Bronchial epithelial cell (primary cell): ENCODE results near the gene PLK3. TPM values are rescaled to one million over a fixed set of nuclear protein-coding genes. Genes with fewer than 3 reads are reported as not detected.
A peak's percentile ranks its signal among the peaks of the same experiment; 100 is the strongest.

Experiments
- DNase-seq: peaks from one replicate; pipeline ENCODE4 v3.0.0-alpha.2; 2010; ENCODE audit warnings: low read depth
- FAIRE-seq: peaks from 2 replicates; lab custom pipeline; 2011; peaks lifted over from hg19 to GRCh38; lab: Jason Lieb, UNC
- H3K27me3 ChIP-seq: 2 replicates; pipeline ENCODE4 v1.5.1; 2011; ENCODE audit warnings: low read length; ENCODE audit not compliant: control insufficient read depth, insufficient read depth
- H3K36me3 ChIP-seq: 2 replicates; pipeline ENCODE4 v1.5.1; 2011; ENCODE audit warnings: low read length; ENCODE audit not compliant: control insufficient read depth, insufficient read depth
- H3K4me3 ChIP-seq: 2 replicates; pipeline ENCODE4 v1.5.1; 2011; ENCODE audit warnings: mild to moderate bottlenecking, low read depth, low read length, control low read depth
- total RNA-seq: library from RNA; depleted of rRNA; stranded (reverse); fragments of >200 nt; gene quantifications from 2 replicates; pipeline ENCODE4 v1.2.1, GENCODE V29; 2014
- TF ChIP-seq, protein P1 (sequence below): IDR thresholded peaks from 2 replicates; pipeline ENCODE4 v1.5.1; 2011; ENCODE audit warnings: mild to moderate bottlenecking, moderate library complexity, low read length, control low read depth, inconsistent platforms; ENCODE audit not compliant: insufficient read depth, severe bottlenecking

The PLK3 gene
- total RNA-seq, 1 donor from 2014 or later = 19.5 TPM

DNA sequence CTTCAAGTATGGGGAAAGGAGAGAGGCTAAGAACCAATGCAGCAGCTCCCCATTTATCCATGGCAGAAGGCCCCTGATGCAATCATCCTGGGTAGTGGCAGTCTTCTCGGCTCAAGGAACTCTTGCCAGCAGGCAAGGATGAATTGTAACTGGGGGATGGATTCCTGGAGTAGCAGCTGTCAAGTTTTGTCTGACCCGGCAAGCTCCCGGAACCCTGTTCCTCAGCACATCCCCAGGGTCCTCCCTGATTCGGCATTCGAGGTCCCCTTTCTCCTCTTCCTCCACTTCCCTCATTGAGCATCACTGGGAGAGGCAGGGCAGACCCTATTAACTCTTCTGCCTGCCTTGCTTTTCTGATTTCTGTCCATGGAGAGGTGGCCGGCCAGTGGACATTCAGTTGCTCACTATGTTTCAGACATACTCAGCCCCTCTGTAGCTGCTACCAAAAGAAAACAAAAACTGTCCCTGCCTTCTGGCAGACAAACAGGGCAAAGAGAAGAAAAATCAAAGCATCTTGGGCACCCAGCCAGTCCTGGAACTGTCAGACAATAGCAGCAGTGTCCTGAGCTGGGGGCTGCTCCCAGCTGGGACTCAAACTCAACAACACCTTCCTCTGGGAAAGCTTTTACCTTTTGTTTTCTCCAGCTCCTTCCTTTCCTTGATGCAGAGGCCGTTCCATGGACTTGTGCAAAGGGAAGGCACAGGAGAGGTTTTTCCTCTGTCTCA is 48.4 kb downstream of the PLK3 start:
- Histone ChIP-seq H3K27me3 (no peaks in the 10 kb centered on the region), H3K4me3 (no peak overlapping the region), H3K36me3 (no peaks in the 10 kb centered on the region)
- FAIRE-seq = peak; percentile 84
- no peak for DNase-seq
- TF ChIP-seq, protein P1, sequence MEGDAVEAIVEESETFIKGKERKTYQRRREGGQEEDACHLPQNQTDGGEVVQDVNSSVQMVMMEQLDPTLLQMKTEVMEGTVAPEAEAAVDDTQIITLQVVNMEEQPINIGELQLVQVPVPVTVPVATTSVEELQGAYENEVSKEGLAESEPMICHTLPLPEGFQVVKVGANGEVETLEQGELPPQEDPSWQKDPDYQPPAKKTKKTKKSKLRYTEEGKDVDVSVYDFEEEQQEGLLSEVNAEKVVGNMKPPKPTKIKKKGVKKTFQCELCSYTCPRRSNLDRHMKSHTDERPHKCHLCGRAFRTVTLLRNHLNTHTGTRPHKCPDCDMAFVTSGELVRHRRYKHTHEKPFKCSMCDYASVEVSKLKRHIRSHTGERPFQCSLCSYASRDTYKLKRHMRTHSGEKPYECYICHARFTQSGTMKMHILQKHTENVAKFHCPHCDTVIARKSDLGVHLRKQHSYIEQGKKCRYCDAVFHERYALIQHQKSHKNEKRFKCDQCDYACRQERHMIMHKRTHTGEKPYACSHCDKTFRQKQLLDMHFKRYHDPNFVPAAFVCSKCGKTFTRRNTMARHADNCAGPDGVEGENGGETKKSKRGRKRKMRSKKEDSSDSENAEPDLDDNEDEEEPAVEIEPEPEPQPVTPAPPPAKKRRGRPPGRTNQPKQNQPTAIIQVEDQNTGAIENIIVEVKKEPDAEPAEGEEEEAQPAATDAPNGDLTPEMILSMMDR = no peak

DNA sequence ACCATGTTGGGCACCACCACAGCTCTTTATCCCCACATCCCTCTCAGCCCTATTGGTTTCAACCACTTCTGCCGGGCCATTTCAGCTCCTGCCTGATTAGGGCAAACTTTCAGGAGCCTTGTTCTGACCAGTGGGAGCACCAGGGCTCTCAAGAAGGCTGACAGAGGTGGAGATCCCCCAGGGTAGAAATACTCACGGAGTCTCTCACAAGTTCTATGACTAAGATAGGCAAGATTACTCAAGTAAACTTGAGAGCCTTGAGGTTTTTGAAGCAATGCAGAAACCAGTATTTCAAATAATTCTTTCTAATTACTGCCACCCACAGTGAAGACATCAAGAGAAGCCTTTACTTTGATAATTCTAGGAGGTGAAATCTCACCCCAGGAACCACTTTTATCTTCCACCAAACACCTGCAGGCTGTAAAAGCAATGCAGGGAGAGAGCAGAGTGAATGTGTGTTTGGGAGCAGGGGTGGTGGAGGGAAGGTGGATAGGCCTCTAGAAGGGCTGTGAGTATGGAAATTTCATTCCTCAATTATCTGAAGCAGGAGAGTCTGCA is 49.5 kb downstream of the PLK3 start:
- TF ChIP-seq, protein P1 = no peak
- DNase-seq (peak; percentile 69), FAIRE-seq (no peak)
- Histone ChIP-seq H3K36me3 (no peaks in the 10 kb centered on the region), H3K27me3 (no peaks in the 10 kb centered on the region), H3K4me3 (no peak overlapping the region)

DNA sequence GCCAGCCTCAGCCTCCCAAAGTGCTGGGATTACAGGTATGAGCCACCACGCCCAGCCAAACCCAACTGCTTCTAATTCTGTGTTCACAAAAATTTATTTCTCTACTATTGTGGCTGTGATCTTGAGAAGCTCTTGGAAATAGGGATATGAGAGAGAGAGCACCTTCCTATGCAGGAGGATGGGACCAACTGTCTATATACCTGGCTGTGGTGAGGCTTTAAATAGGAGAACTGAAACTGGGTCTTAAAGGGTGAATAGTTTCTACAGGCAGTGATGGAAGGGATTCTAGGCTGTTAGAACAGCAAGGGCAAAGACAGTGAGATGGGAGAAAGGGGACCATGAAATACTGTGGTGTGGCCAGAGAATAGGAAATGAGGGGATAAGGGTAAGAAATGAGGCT is 51.1 kb downstream of the PLK3 start:
- DNase-seq (no peak), FAIRE-seq (no peak)
- no peaks in the 10 kb centered on the region for H3K36me3 ChIP-seq
- TF ChIP-seq, protein P1 = no peak
- H3K27me3 ChIP-seq = no peaks in the 10 kb centered on the region
- no peak overlapping the region for H3K4me3 ChIP-seq

DNA sequence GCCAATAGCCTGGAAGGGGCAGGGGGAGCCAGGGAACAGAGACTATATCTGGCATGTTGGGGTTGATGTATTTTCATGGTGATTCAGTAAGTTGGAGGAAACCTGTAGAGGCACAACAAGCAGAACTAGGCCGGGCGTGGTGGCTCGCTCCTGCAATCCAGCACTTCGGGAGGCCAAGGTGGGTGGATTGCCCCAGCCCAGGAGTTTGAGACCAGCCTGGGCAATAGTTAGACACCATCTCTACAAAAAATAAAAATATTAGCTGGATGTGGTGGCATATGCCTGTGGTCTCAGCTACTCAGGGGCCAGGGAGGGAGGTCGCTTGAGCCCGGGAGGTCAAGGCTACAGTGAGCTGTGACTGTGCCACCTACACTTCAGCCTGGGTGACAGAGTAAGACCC is 53.0 kb downstream of the PLK3 start:
- FAIRE-seq = no peak
- peaks cover 2% of the 10 kb centered on the region for H3K36me3 ChIP-seq
- H3K4me3 ChIP-seq = no peak overlapping the region
- TF ChIP-seq, protein P1 = no peak
- DNase-seq = no peak
- H3K27me3 ChIP-seq = no peaks in the 10 kb centered on the region

DNA sequence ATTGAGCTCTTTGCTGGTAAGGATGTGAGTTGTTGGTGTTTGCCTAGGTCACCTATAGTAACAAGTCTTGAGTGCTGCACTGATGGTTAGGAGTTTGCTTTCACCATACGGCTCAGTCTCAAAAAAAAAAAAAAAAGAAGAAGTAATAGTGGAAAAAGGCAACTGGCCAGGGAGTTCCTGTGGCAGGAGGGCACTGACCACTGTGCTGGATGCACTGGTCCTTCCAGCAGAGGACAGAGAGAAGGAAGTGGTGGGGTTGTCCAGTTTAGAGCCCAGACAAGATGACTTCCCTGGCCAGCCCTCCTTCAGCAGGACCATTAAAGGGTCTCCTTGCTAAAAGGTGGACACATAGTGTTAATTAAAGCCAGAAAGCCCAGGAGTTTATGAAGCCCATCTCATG is 54.8 kb downstream of the PLK3 start:
- FAIRE-seq = no peak
- peaks cover 2% of the 10 kb centered on the region for H3K36me3 ChIP-seq
- H3K27me3 ChIP-seq = no peaks in the 10 kb centered on the region
- TF ChIP-seq, protein P1 = no peak
- DNase-seq = no peak
- no peak overlapping the region for H3K4me3 ChIP-seq

Other genes with a start within 250 kb of the PLK3 start
- 6.1 and 8.3 TPM in 2 replicates for gene TMEM53, start 125.9 kb upstream of the PLK3 start, total RNA-seq
- gene ARMH1, start 125.7 kb upstream of the PLK3 start, total RNA-seq = 0.38 TPM in 1 of 2 replicates, not detected in the other
- gene RNU5D-1, start 69.2 kb upstream of the PLK3 start, total RNA-seq = not detected in 2 replicates
- gene KIF2C, start 60.5 kb upstream of the PLK3 start, total RNA-seq = 0.79 and 1.2 TPM in 2 replicates
- 2,098 and 3,387 TPM in 2 replicates for gene RPS8, start 24.8 kb upstream of the PLK3 start, total RNA-seq
- 0.13 TPM in 1 of 2 replicates, not detected in the other for gene BEST4, start 12.2 kb upstream of the PLK3 start, total RNA-seq
- not detected in 2 replicates for gene DYNLT4, start 7.0 kb downstream of the PLK3 start, total RNA-seq
- 0.53 and 0.77 TPM in 2 replicates for gene BTBD19, start 8.1 kb downstream of the PLK3 start, total RNA-seq
- under 0.01 TPM in 1 of 2 replicates, not detected in the other for gene PTCH2, start 42.9 kb downstream of the PLK3 start, total RNA-seq
- 16.9 and 23.4 TPM in 2 replicates for gene EIF2B3, start 186.2 kb downstream of the PLK3 start, total RNA-seq
- 12.1 and 16.8 TPM in 2 replicates for gene HECTD3, start 210.9 kb downstream of the PLK3 start, total RNA-seq
- 122 and 151 TPM in 2 replicates for gene UROD, start 211.9 kb downstream of the PLK3 start, total RNA-seq